BJ (cell line): ENCODE measurements around the gene GOLGA8F. TPM values are rescaled to one million over a fixed set of nuclear protein-coding genes. Genes with fewer than 3 reads are reported as not detected.
"Not testable (repeated sequence)": the region's sequence is repeated elsewhere in the genome, so short reads cannot be mapped to it uniquely, and the experiment has no call there.

Experiments
- CTCF ChIA-PET: fragments of 350-600 bp; formaldehyde crosslinking; extraction: SDS; loops from one replicate; lab custom pipeline; 2021; ENCODE audit warnings: antibody characterized with exemption, inconsistent platforms; lab: Yijun Ruan, JAX
- POLR2A ChIA-PET: fragments of 300-600 bp; sonication (Branson Sonifier 250); formaldehyde crosslinking; extraction: SDS; loops from one replicate; lab custom pipeline; 2021; ENCODE audit warnings: antibody characterized with exemption; lab: Charles Lee
- DNase-seq: peaks from one replicate; pipeline ENCODE4 v3.0.0-alpha.2; 2011; ENCODE audit warnings: low read depth
- H3K27me3 ChIP-seq: 2 replicates; pipeline ENCODE4 v1.6.0; 2011; ENCODE audit warnings: low read length; ENCODE audit not compliant: control insufficient read depth, insufficient read depth
- H3K36me3 ChIP-seq: 2 replicates; pipeline ENCODE4 v1.5.1; 2011; ENCODE audit warnings: low read length; ENCODE audit not compliant: control insufficient read depth, insufficient read depth
- H3K4me3 ChIP-seq: 2 replicates; pipeline ENCODE4 v1.5.1; 2011; ENCODE audit warnings: low read depth, mild to moderate bottlenecking, control low read depth, low read length
- polyA minus RNA-seq: library from RNA; depleted of rRNA, polyadenylated mRNA; stranded (reverse); fragments of >200 nt; gene quantifications from 2 replicates; pipeline ENCODE4 v1.2.3, GENCODE V29; 2011; rRNA and poly(A)+ RNA removed
- polyA plus RNA-seq: library from polyadenylated mRNA; depleted of rRNA; stranded (reverse); fragments of >200 nt; gene quantifications from 2 replicates; pipeline ENCODE4 v1.2.3, GENCODE V29; 2011; rRNA removed
- small RNA-seq: library from RNA; depleted of rRNA; stranded (forward); fragments of <200 nt; gene quantifications from one replicate; pipeline ENCODE3, GENCODE V24; 2012; ENCODE audit warnings: low replicate concordance, low read depth; ENCODE audit not compliant: insufficient read length

GOLGA8F gene
- not detected in 2 replicates for polyA plus RNA-seq
- polyA minus RNA-seq: not detected in 2 replicates

- CTCF ChIA-PET, POLR2A ChIA-PET: not testable (repeated sequence)
Measured at GRCh38 chr15:28378364-28378763, at the start of gene GOLGA8F. Gene GOLGA8F (plus strand): TSS chr15:28378664. CDS start chr15:28378762, 98 bp downstream.

GRCh38 chr15:28357984-28358383 lies 20.5 kb upstream of the GOLGA8F start, which contains the start of gene GOLGA6L24:
Gene GOLGA6L24 (minus strand): TSS chr15:28358084. CDS start chr15:28358023, 61 bp downstream.
- POLR2A ChIA-PET, DNase-seq, CTCF ChIA-PET, H3K36me3 ChIP-seq, H3K27me3 ChIP-seq, H3K4me3 ChIP-seq: not testable (repeated sequence)

More at GRCh38 chr15:28378364-28378763, at the start of gene GOLGA8F:
- H3K4me3 ChIP-seq, DNase-seq, H3K36me3 ChIP-seq, H3K27me3 ChIP-seq: not testable (repeated sequence)

- CTCF ChIA-PET, H3K4me3 ChIP-seq, DNase-seq, H3K36me3 ChIP-seq, H3K27me3 ChIP-seq, POLR2A ChIA-PET: not testable (repeated sequence)
Measured at GRCh38 chr15:28365502-28365901, 13.0 kb upstream of the GOLGA8F start.

GRCh38 chr15:28380053-28380452 lies 1.6 kb downstream of the GOLGA8F start:
- DNase-seq, POLR2A ChIA-PET, CTCF ChIA-PET, H3K27me3 ChIP-seq, H3K4me3 ChIP-seq, H3K36me3 ChIP-seq: not testable (repeated sequence)

- DNase-seq, H3K4me3 ChIP-seq, CTCF ChIA-PET, H3K36me3 ChIP-seq, H3K27me3 ChIP-seq, POLR2A ChIA-PET: not testable (repeated sequence)
Measured at GRCh38 chr15:28396022-28396421, 17.6 kb downstream of the GOLGA8F start.

GRCh38 chr15:28402774-28403435 lies 24.4 kb downstream of the GOLGA8F start:
- H3K36me3 ChIP-seq, POLR2A ChIA-PET, H3K4me3 ChIP-seq, CTCF ChIA-PET, H3K27me3 ChIP-seq, DNase-seq: not testable (repeated sequence)

- DNase-seq, CTCF ChIA-PET, H3K4me3 ChIP-seq, POLR2A ChIA-PET, H3K27me3 ChIP-seq, H3K36me3 ChIP-seq: not testable (repeated sequence)
Measured at GRCh38 chr15:28420470-28420869, 42.0 kb downstream of the GOLGA8F start.

GRCh38 chr15:28435594-28435993 lies 57.1 kb downstream of the GOLGA8F start:
- DNase-seq, CTCF ChIA-PET, H3K4me3 ChIP-seq, H3K36me3 ChIP-seq, H3K27me3 ChIP-seq, POLR2A ChIA-PET: not testable (repeated sequence)

Small RNA genes within 50 kb of the gene (small RNA-seq; reads per million reads assigned to genes)
- gene AC091304.5 (not detected), gene AC091304.6 (not detected), gene AC091304.9 (not detected), gene MIR4509-2 (not detected), gene RN7SL238P (not detected)

Other genes starting within 250 kb of the GOLGA8F start
- 11.2 and 13.1 TPM in 2 replicates for gene HERC2, start 56.5 kb upstream of the GOLGA8F start, polyA plus RNA-seq
- not detected in 2 replicates for gene GOLGA6L24, start 20.6 kb upstream of the GOLGA8F start, polyA plus RNA-seq
- not detected in 2 replicates for gene GOLGA8G, start 154.3 kb downstream of the GOLGA8F start, polyA plus RNA-seq
- gene GOLGA6L25, start 174.9 kb downstream of the GOLGA8F start, polyA plus RNA-seq: not detected in 2 replicates